Sigmoid colon (tissue), 3 donors: ENCODE measurements around the gene PBX2.
"Not testable (repeated sequence)": the region's sequence is repeated elsewhere in the genome, so short reads cannot be mapped to it uniquely, and the experiment has no call there.

Source experiments
- CTCF ChIP-seq, 4 experiments: fragments of 450-650 bp in 3 of 4; fragments of 200-600 bp in 1 of 4; IDR thresholded peaks; one replicate each; pipeline ENCODE4 v1.5.1; 2016 to 2019; ENCODE audit warnings: antibody characterized with exemption in 4 of 4, mild to moderate bottlenecking in 3 of 4, moderate library complexity in 2 of 4
- POLR2A ChIP-seq, 2 donors: fragments of 450-650 bp; IDR thresholded peaks; one replicate each; pipeline ENCODE4 v1.6.1; 2016; ENCODE audit warnings: antibody characterized with exemption in 2 of 2, mild to moderate bottlenecking in 2 of 2, moderate library complexity in 2 of 2

- not testable (repeated sequence) for TF ChIP-seq CTCF, POLR2A (IDR thresholded peaks at IDR 0.05)
Observed at GRCh38 chr6:32211432-32211831, 21.4 kb upstream of the PBX2 start.
